Measurements from ENCODE around the gene AGPAT1. TPM values are rescaled to one million over a fixed set of nuclear protein-coding genes. Genes with fewer than 3 reads are reported as not detected.
A peak's percentile ranks its signal among the peaks of the same experiment; 100 is the strongest.

The AGPAT1 gene
- total RNA-seq, 1 donor from 2014 or later = 8.4 TPM

GRCh38 chr6:32158052-32158451 is 17.8 kb downstream of the AGPAT1 start:
- Histone ChIP-seq H3K27ac (ENCODE audit: low read depth, low read length) (no peak overlapping the region), H3K9ac (ENCODE audit: low read depth in 1 of 3, low read length in 3 of 3) (no peak overlapping the region), H3K27me3 (ENCODE audit: control insufficient read depth in 3 of 3, insufficient read depth in 3 of 3, low read length in 3 of 3) (no peaks in the 10 kb centered on the region), H3K4me3 (ENCODE audit: low read length in 3 of 3) (no peak overlapping the region), H3K4me1 (ENCODE audit: control insufficient read depth in 3 of 3, insufficient read depth in 3 of 3, low read length in 3 of 3) (peaks cover 20 to 25% (median 21%) of the 10 kb centered on the region in 3 donors), H3K36me3 (ENCODE audit: control insufficient read depth in 3 of 3, insufficient read depth in 3 of 3, low read length in 3 of 3) (peaks cover 24 to 32% (median 27%) of the 10 kb centered on the region in 3 donors), H3K9me3 (ENCODE audit: control insufficient read depth in 3 of 3, low read length in 3 of 3) (no peaks in the 10 kb centered on the region)

- no peak overlapping the region for H3K4me3 ChIP-seq (ENCODE audit: low read length in 3 of 3)
- no peaks in the 10 kb centered on the region for H3K27me3 ChIP-seq (ENCODE audit: control insufficient read depth in 3 of 3, insufficient read depth in 3 of 3, low read length in 3 of 3)
- H3K9ac ChIP-seq (ENCODE audit: low read depth in 1 of 3, low read length in 3 of 3) = no peak overlapping the region
- peaks cover 27 to 35% (median 29%) of the 10 kb centered on the region in 3 donors for H3K4me1 ChIP-seq (ENCODE audit: control insufficient read depth in 3 of 3, insufficient read depth in 3 of 3, low read length in 3 of 3)
- no peaks in the 10 kb centered on the region for H3K9me3 ChIP-seq (ENCODE audit: control insufficient read depth in 3 of 3, low read length in 3 of 3)
- no peak overlapping the region for H3K27ac ChIP-seq (ENCODE audit: low read depth, low read length)
- H3K36me3 ChIP-seq (ENCODE audit: control insufficient read depth in 3 of 3, insufficient read depth in 3 of 3, low read length in 3 of 3) = peaks cover 19 to 25% (median 24%) of the 10 kb centered on the region in 3 donors
Observed at GRCh38 chr6:32156891-32157290, 19.0 kb downstream of the AGPAT1 start.

DNA sequence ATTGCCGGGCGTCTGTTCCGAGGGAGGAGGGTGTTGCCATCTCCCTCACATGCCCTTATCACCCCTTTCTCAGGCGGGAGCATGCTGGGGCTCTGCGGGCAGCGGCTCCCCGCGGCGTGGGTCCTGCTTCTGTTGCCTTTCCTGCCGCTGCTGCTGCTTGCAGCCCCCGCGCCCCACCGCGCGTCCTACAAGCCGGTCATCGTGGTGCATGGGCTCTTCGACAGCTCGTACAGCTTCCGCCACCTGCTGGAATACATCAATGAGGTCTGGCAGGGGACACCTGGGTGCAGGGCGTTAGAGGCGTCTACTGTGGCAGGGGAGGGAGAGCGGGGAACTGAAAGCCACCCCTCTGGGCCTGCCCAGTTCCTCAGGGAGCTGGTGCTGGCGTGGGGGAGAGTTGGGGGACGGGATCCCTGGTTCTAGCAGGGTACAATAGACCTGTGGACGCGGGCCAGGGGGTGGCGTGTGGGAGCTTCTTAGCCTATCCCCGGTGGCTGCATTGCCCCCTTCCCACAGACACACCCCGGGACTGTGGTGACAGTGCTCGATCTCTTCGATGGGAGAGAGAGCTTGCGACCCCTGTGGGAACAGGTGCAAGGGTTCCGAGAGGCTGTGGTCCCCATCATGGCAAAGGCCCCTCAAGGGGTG is 21.2 kb downstream of the AGPAT1 start:
- Histone ChIP-seq H3K4me3 (ENCODE audit: low read length in 3 of 3) (peak overlapping the region; percentile 94 to 95 (median 95)), H3K9me3 (ENCODE audit: control insufficient read depth in 3 of 3, low read length in 3 of 3) (no peaks in the 10 kb centered on the region), H3K27me3 (ENCODE audit: control insufficient read depth in 3 of 3, insufficient read depth in 3 of 3, low read length in 3 of 3) (peaks cover 7 to 13% (median 12%) of the 10 kb centered on the region in 3 donors), H3K9ac (ENCODE audit: low read depth in 1 of 3, low read length in 3 of 3) (peak overlapping the region; percentile 85 to 96 (median 95)), H3K27ac (ENCODE audit: low read depth, low read length) (peak overlapping the region; percentile 86), H3K4me1 (ENCODE audit: control insufficient read depth in 3 of 3, insufficient read depth in 3 of 3, low read length in 3 of 3) (peaks cover 28 to 35% (median 29%) of the 10 kb centered on the region in 3 donors), H3K36me3 (ENCODE audit: control insufficient read depth in 3 of 3, insufficient read depth in 3 of 3, low read length in 3 of 3) (peaks cover 19 to 25% (median 24%) of the 10 kb centered on the region in 3 donors)

DNA sequence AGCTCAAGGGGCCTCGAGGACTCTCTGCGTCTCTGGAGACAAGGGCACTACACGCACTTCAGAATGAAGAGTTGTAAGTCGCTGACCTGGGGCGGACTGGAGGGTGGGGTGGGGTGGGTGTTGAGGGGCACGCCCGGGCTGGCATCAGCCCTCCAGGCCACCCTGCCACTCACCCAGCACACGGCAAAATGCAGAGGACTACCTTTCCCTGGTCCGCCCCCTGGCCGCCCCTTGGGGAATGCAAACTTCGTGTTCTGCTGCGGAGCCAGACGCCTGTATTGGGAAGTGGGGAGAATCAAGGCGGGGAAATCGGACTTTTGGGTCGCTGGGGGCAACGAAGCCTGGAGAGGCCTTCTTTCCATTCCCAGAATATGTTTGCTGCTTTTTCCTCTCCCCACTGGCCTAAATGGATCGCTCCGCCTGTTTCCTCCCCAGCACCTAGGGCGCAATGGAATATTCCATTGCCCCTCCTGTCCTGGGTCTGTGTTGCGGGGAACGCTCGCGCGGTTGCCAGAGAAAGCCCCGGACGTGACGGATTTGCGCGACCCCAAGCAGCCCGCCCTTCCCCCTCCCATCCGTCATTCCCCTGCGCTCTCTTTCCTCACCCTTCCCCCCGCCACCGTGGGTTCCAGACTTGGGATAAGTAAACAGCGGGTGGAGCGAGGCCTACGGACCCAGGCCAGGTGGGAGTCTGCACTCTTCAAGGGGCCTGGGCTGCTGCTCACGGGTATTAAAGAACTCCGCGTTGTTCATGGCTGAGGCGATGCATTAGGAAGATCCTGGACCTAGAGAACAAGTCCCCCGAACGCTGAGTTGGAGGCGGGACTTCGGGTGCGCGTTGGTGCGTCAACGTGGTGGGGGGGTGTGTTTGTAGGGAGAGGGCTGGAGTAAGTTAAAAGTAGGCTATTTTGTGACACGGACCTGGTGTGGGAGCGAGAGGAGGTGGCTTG is 22.0 kb downstream of the AGPAT1 start, which contains the start of gene PPT2:
TSS of gene PPT2 (plus strand) at position 578 of the 950 bp plus-strand sequence. CDS start 454 bp downstream, outside the sequence.
- H3K4me3 ChIP-seq (ENCODE audit: low read length in 3 of 3) = peak within 1 kb of the TSS; percentile 94 to 95 (median 95)
- H3K4me1 ChIP-seq (ENCODE audit: control insufficient read depth in 3 of 3, insufficient read depth in 3 of 3, low read length in 3 of 3) = peaks cover 28 to 35% (median 29%) of the 10 kb centered on the region in 3 donors
- peak within 1 kb of the TSS; percentile 85 to 96 (median 95) for H3K9ac ChIP-seq (ENCODE audit: low read depth in 1 of 3, low read length in 3 of 3)
- peaks cover 19 to 25% (median 24%) of the 10 kb centered on the region in 3 donors for H3K36me3 ChIP-seq (ENCODE audit: control insufficient read depth in 3 of 3, insufficient read depth in 3 of 3, low read length in 3 of 3)
- peak within 1 kb of the TSS; percentile 86 for H3K27ac ChIP-seq (ENCODE audit: low read depth, low read length)
- peaks cover 12 to 21% (median 14%) of the 10 kb centered on the region in 3 donors for H3K27me3 ChIP-seq (ENCODE audit: control insufficient read depth in 3 of 3, insufficient read depth in 3 of 3, low read length in 3 of 3)
- H3K9me3 ChIP-seq (ENCODE audit: control insufficient read depth in 3 of 3, low read length in 3 of 3) = no peaks in the 10 kb centered on the region

DNA sequence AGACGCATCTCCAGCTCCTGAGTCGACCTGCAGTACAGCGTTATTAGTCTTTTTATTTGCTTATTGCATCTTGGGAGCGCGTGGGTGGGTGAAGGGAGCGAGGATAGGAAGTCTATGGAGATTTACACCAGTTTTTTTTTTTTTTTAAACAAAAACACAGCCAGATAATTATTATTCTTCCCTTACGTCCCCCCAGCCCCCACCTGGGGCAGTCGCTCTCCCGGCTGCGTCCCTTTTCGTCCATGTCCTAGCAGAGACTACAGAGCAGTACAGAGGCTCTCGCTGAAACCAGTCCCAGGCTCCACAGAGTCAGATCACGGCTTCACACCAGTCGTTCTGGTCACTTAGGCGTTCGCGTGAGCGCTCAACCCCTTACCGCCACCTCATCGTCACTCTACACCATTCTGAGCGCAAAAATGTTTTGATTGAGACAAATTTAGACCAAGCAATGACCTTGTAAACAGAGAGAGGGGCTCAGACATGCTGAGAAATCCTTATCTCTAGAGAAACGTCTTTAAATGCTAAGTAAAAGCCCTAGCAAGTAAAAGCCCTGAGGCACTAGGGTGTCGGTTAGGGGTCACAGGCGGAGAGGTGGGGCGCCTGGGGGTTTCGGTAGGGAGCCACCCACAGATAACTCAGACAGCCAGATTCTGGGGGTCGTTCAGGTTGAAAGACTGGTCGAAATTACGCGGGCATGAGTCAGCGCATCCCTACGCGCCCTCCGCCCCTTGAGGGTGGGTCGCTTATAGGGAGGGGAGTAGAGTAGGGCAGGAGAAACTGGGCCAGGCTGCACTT is 22.9 kb downstream of the AGPAT1 start:
- Histone ChIP-seq H3K27ac (ENCODE audit: low read depth, low read length) (peak overlapping the region; percentile 86), H3K36me3 (ENCODE audit: control insufficient read depth in 3 of 3, insufficient read depth in 3 of 3, low read length in 3 of 3) (peaks cover 11 to 17% (median 16%) of the 10 kb centered on the region in 3 donors), H3K9ac (ENCODE audit: low read depth in 1 of 3, low read length in 3 of 3) (peak overlapping the region; percentile 85 to 96 (median 95)), H3K4me3 (ENCODE audit: low read length in 3 of 3) (peak overlapping the region; percentile 94 to 95 (median 95)), H3K9me3 (ENCODE audit: control insufficient read depth in 3 of 3, low read length in 3 of 3) (no peaks in the 10 kb centered on the region), H3K27me3 (ENCODE audit: control insufficient read depth in 3 of 3, insufficient read depth in 3 of 3, low read length in 3 of 3) (peaks cover 14 to 27% (median 19%) of the 10 kb centered on the region in 3 donors), H3K4me1 (ENCODE audit: control insufficient read depth in 3 of 3, insufficient read depth in 3 of 3, low read length in 3 of 3) (peaks cover 28 to 35% (median 29%) of the 10 kb centered on the region in 3 donors)

DNA sequence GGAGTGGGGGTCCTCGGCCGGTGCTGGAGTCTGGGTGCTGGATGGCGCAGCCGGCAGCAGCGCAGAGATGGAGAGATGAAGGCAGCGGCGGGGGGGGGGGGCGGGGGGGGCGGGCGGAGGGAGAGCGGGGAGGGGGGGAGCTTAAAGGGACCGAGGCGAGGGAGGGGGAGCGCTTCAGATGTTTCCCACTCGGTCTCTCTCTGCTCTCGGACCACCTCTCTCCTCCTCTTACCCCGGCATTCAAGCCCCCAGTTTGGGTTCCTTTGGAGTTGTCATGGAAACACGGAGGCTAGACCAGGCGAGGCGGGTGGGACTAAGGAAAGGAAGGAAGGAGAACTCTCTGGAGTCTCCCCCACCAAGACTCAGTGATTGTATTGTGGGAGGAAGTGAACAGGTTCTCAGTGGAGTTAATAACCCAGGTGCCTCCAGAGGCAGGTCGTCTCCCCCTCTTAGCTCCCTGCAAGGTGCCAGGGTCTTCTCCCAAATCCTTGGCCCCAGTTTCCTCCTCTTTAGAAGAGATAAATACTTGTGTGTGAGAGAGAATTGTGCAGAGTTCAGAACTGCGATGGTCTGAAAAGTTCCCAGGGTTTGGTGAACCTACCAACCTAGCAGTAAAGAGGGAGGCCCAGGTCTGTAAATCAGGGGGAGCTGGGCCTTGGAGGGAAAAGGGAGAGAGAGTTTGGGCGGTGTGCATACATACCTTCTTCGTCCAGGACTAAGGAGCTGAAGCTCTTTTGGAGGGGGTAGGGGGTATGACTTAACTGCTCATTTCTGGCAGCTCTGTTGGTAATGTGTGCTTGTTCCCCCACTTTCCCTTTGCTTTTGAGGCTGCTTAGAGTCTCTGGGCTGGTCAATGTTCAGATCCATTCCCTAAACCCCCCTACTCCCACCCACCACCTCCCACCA is 23.8 kb downstream of the AGPAT1 start, which contains the start of gene PRRT1:
TSS of gene PRRT1 (minus strand) at position 77 of the 906 bp plus-strand sequence. CDS start 112 bp downstream, outside the sequence.
- Histone ChIP-seq H3K9me3 (ENCODE audit: control insufficient read depth in 3 of 3, low read length in 3 of 3) (no peaks in the 10 kb centered on the region), H3K27ac (ENCODE audit: low read depth, low read length) (peak within 1 kb of the TSS; percentile 86), H3K9ac (ENCODE audit: low read depth in 1 of 3, low read length in 3 of 3) (peak within 1 kb of the TSS; percentile 68 to 95 (median 85)), H3K36me3 (ENCODE audit: control insufficient read depth in 3 of 3, insufficient read depth in 3 of 3, low read length in 3 of 3) (peaks cover 4 to 10% (median 9%) of the 10 kb centered on the region in 3 donors), H3K27me3 (ENCODE audit: control insufficient read depth in 3 of 3, insufficient read depth in 3 of 3, low read length in 3 of 3) (peaks cover 17 to 34% (median 25%) of the 10 kb centered on the region in 3 donors), H3K4me3 (ENCODE audit: low read length in 3 of 3) (peak within 1 kb of the TSS; percentile 94 to 95 (median 95)), H3K4me1 (ENCODE audit: control insufficient read depth in 3 of 3, insufficient read depth in 3 of 3, low read length in 3 of 3) (peaks cover 28 to 35% (median 29%) of the 10 kb centered on the region in 3 donors)

DNA sequence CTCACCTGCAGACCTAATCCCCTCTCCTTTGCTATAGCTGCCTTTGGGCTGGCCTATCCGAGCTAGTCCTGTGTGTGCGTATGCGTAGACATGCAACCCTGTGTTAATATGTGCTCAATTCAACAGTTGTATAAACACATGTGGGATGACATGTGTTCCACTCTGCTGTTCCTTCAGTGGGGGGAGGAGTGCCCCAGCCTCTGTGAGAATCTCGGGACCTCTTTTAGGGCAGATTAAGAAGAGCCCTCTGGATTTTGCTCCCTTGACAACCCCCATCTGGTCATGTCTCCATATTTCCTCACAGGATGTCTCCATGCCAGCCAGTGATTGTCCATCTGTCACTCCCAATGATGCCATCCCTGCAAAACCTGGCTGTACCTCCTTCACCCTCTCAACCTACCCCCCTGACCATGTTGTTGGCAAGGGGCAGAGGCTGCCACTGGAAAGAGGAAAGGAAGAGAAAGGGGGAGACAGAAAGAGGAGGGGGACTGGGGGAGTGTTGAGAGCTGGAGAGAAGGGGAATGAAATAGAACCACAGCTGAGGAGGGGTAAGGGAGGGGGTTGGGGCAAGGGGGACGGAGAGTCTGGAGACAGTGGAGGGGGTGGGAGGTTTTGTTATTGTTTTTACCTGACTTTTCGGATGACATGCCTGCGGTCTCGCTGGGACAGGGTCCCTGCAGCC is 24.6 kb downstream of the AGPAT1 start:
- Histone ChIP-seq H3K4me1 (ENCODE audit: control insufficient read depth in 3 of 3, insufficient read depth in 3 of 3, low read length in 3 of 3) (peaks cover 28 to 35% (median 29%) of the 10 kb centered on the region in 3 donors), H3K27ac (ENCODE audit: low read depth, low read length) (no peak overlapping the region), H3K9ac (ENCODE audit: low read depth in 1 of 3, low read length in 3 of 3) (no peak overlapping the region), H3K9me3 (ENCODE audit: control insufficient read depth in 3 of 3, low read length in 3 of 3) (no peaks in the 10 kb centered on the region), H3K27me3 (ENCODE audit: control insufficient read depth in 3 of 3, insufficient read depth in 3 of 3, low read length in 3 of 3) (peaks cover 17 to 34% (median 25%) of the 10 kb centered on the region in 3 donors), H3K4me3 (ENCODE audit: low read length in 3 of 3) (peak overlapping the region in 2 of 3 donors; percentile 17 to 26), H3K36me3 (ENCODE audit: control insufficient read depth in 3 of 3, insufficient read depth in 3 of 3, low read length in 3 of 3) (peaks cover 3 to 5% (median 4%) of the 10 kb centered on the region in 3 donors)
